AG04450 (cell line): ENCODE results near the gene NECAB3. TPM values are rescaled to one million over a fixed set of nuclear protein-coding genes. Genes with fewer than 3 reads are reported as not detected.
A peak's percentile ranks its signal among the peaks of the same experiment; 100 is the strongest.

Experiments used
- CTCF ChIA-PET: fragments of 300-600, 350-600 bp; formaldehyde crosslinking; extraction: SDS; loops from one replicate; lab custom pipeline; 2022; ENCODE audit warnings: antibody characterized with exemption, inconsistent platforms; lab: Charles Lee
- POLR2A ChIA-PET: fragments of 350-600 bp; formaldehyde crosslinking; extraction: SDS; loops from one replicate; lab custom pipeline; 2021; ENCODE audit warnings: antibody characterized with exemption, inconsistent platforms; lab: Yijun Ruan, JAX
- DNase-seq: peaks from one replicate; pipeline ENCODE4 v3.0.0-alpha.2; 2011; ENCODE audit warnings: low read depth, low spot score
- H3K27ac ChIP-seq: one replicate; pipeline ENCODE4 v1.5.1; 2012; ENCODE audit warnings: low read depth, low read length, control low read depth
- H3K27me3 ChIP-seq: one replicate; pipeline ENCODE4 v1.6.0; 2012; ENCODE audit warnings: low read length; ENCODE audit not compliant: control insufficient read depth, insufficient read depth
- H3K4me3 ChIP-seq: 2 replicates; pipeline ENCODE4 v1.5.1; 2011; ENCODE audit warnings: mild to moderate bottlenecking, low read depth, low read length, control low read depth
- H3K9me3 ChIP-seq: 2 replicates; pipeline ENCODE4 v1.5.1; 2012; ENCODE audit warnings: low read length; ENCODE audit not compliant: control insufficient read depth, insufficient read depth
- CTCF ChIP-seq: IDR thresholded peaks from 2 replicates; pipeline ENCODE4 v1.5.1; 2011; ENCODE audit warnings: low read depth, low read length, control low read depth, inconsistent platforms
- polyA plus RNA-seq: library from polyadenylated mRNA; depleted of rRNA; stranded (reverse); fragments of >200 nt; gene quantifications from 2 replicates; pipeline ENCODE4 v1.2.3, GENCODE V29; 2011

Gene NECAB3
- polyA plus RNA-seq, 1 experiment, result 11.7 TPM

GRCh38 chr20:33667245-33667675 lies 7.0 kb downstream of the NECAB3 start:
- H3K27ac ChIP-seq, result peak overlapping the region; percentile 21
- CTCF ChIA-PET, result interaction anchor here (1.0 to 2.4 kb wide), 7 partner anchors 13 to 463 kb away, joined by 3 to 9 read pairs (median 4); no protein-coding TSS in a partner anchor
- no peak for TF ChIP-seq CTCF

GRCh38 chr20:33666293-33667244 lies 7.7 kb downstream of the NECAB3 start, which contains the start of gene ACTL10:
ACTL10 (plus strand) TSS chr20:33666943; CDS start chr20:33667498, 555 bp downstream.
- CTCF ChIA-PET, result interaction anchor here (1.2 to 1.8 kb wide), 5 partner anchors 13 to 464 kb away, joined by 3 to 7 read pairs (median 4); no protein-coding TSS in a partner anchor
- POLR2A ChIA-PET, result interaction anchor here (0.6 to 2.2 kb wide), 5 partner anchors 13 to 696 kb away, joined by 3 to 10 read pairs (median 4); partner anchors contain the start of genes CBFA2T2 and ITCH

More at GRCh38 chr20:33667245-33667675, 7.0 kb downstream of the NECAB3 start:
- no peaks in the 10 kb centered on the region for H3K9me3 ChIP-seq
- no peaks in the 10 kb centered on the region for H3K27me3 ChIP-seq
- POLR2A ChIA-PET, result interaction anchor here (0.6 to 2.2 kb wide), 6 partner anchors 14 to 696 kb away, joined by 3 to 10 read pairs (median 4); partner anchors contain the start of genes CBFA2T2 and ITCH
- peak overlapping the region; percentile 61 for H3K4me3 ChIP-seq
- no peak for DNase-seq

GRCh38 chr20:33664762-33665144 lies 9.5 kb downstream of the NECAB3 start:
- ChIA-PET POLR2A (interaction anchor here (0.5 to 2.3 kb wide), 3 partner anchors 11 to 148 kb away, joined by 3 to 10 read pairs (median 3); no protein-coding TSS in a partner anchor), CTCF (interaction anchor here (0.5 to 0.6 kb wide), 2 partner anchors 119 to 454 kb away, joined by 3 read pairs; no protein-coding TSS in a partner anchor)
- no peak overlapping the region for H3K27ac ChIP-seq
- no peaks in the 10 kb centered on the region for H3K27me3 ChIP-seq
- H3K9me3 ChIP-seq, result no peaks in the 10 kb centered on the region
- no peak for DNase-seq
- no peak for TF ChIP-seq CTCF
- no peak overlapping the region for H3K4me3 ChIP-seq

More at GRCh38 chr20:33666293-33667244, 7.7 kb downstream of the NECAB3 start, which contains the start of gene ACTL10:
- peak; percentile 95 for DNase-seq
- H3K4me3 ChIP-seq, result peak within 1 kb of the TSS; percentile 61
- peak within 1 kb of the TSS; percentile 62 for H3K27ac ChIP-seq
- TF ChIP-seq CTCF, result peak; percentile 52
- no peaks in the 10 kb centered on the region for H3K27me3 ChIP-seq
- H3K9me3 ChIP-seq, result no peaks in the 10 kb centered on the region

GRCh38 chr20:33664085-33664761 lies 10.0 kb downstream of the NECAB3 start:
- Histone ChIP-seq H3K4me3 (peak overlapping the region; percentile 80), H3K27ac (peak overlapping the region; percentile 80), H3K9me3 (no peaks in the 10 kb centered on the region; the same call in 1 of the 2 replicates), H3K27me3 (no peaks in the 10 kb centered on the region)
- ChIA-PET POLR2A (interaction anchor here (0.7 to 2.3 kb wide), 6 partner anchors 11 to 174 kb away, joined by 3 to 10 read pairs (median 4); partner anchors contain the start of genes CBFA2T2 and ZNF341), CTCF (interaction anchor here (0.5 to 2.2 kb wide), 3 partner anchors 10 to 455 kb away, joined by 3 to 13 read pairs (median 3); no protein-coding TSS in a partner anchor)
- no peak for TF ChIP-seq CTCF
- no peak for DNase-seq
